Dedifferentiated amniotic fluid mesenchymal stem cell (primary cell): ENCODE measurements around the gene BAK1.
"Not testable (repeated sequence)": the region's sequence is repeated elsewhere in the genome, so short reads cannot be mapped to it uniquely, and the experiment has no call there.

Source experiments
- DNase-seq: peaks from one replicate; pipeline ENCODE4 v3.0.0-alpha.2; 2016; ENCODE audit errors: extremely low spot score

The BAK1 gene

GRCh38 chr6:33587529-33587928, 7.5 kb upstream of the BAK1 start:
- no peak for DNase-seq

DNA sequence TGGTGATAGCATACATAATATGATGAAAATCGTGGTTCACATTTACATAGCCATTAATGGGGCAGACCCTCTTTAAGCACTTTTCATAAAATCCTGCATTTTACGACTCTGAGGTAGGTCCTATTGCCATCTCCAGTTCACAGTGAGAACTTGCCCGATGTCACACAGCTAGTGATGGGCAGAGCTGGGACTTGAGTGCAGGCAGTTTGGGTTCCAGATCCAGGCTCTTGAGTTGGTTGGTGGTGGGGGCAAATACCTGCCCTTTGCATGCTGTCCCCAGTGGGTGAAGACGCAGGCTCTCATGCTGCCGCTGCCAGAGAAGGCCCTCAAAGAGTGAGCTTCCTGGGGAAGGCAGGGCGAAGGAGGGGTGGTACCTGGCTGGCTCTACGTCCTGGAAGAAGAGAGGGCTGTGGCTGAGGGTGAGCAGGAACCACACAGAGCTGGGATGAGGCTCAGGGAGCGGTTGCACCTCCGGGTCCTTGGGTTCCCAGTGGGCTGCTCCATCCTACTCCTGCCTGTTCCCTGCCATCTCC, 6.1 kb upstream of the BAK1 start:
- DNase-seq, result no peak

DNA sequence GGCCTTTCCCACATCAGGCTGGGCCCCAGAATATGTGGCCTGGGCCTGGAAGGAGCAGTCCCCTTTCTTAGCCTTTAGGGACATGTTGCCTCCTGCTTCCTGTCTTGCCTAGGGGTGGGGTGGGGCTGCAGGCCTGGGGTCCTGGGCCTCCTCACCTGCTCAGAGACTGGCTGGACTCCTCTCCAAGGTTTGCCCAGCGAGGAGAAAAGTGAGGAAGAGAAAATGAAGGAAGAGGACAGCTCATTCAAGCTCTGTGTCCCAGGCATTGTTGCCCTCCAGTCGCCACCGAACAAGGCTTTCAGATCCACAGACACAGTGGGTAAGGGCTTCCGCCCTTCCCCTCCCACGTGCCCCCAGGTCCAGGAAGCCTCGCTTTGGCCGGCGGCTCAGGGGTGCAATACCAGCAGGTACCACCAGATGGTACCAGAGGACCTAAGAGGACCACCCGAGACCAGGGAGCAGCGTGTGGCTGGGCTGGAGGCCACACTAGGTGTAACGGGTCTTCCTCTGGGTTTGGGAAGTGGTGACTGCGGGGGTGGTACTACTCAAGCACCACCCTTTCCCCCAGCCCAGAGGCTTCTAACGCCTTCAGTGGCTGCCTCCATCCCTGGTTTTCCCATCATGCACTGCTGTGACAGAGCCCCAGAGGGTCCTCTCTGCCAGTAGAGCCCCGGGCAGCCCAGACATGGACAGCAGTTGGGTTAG, 5.5 kb upstream of the BAK1 start:
- DNase-seq, result peak; percentile 52

DNA sequence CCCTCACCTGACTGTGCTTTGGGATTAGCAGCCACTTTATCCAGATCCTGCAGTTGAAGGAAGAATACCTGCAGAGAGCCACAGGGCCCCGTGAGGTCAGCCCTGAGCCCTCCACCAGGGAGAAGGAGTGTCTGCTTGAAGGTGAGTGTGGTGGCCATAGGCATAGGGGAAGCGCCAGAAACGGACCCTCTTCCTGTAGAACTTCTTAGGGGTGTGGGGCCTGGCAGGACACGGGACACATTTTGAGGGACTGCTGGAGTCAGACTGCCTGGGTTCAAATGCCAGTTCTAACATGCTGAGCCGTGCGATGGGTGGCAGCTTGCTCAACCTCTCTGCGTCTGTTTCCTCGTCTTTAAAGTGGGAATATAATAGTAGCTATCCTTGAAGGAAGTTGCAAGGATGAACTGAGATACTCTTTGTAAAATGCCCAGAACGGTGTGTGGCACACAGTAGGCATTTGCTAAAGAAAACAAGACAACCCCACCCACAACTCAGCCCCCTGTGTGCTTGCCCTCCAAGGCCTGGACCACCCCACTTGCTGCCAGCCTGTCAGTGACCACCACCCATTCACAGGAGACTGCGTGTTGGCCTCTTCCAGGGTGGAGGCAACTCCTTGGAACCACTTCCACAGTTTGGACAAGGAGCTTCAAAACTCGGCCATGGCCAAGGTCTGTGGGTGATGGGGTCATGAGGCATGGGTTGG, 4.8 kb upstream of the BAK1 start:
- DNase-seq, result no peak

GRCh38 chr6:33583591-33584155, 3.6 kb upstream of the BAK1 start:
- no peak for DNase-seq

DNA sequence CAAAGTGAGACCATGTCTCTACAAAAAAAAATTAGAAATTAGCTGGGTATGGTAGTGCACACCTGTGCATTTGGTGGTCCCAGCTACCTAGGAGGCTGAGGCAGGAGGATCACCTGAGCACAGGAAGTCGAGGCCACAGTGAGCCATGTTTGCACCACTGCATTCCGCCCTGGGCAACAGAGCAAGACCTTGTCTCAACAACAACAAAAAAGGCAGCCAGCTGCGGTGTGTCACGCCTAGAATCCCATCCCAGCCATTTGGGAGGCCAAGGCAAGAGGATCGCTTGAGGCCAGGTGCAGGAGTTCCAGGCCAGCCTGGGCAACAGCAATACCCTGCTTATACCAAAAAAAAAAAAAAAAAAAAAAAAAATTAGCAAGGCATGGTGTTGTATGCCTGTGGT, 1.1 kb upstream of the BAK1 start:
- DNase-seq, result no peak

- DNase-seq, result no peak
Observed at GRCh38 chr6:33578588-33579011, 1.5 kb downstream of the BAK1 start.

DNA sequence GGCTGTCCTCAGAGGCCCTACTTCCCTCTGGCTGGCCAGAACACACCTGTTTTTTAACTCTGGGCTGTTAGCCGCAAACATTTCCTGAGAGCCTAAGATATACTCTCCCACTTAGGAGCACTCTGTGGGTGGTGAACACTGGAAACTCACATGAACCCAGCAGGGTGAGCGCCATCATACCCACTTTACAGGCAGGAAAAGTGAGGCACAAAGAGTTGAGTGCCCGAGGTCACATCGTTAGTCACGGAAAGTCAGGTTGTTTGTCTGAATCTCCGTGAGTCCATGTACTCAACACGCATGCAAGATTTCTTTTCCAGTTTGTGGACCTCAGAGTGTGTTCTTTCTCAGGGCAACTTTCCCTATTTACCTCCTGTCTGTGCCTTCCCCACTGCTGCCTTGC, 1.9 kb downstream of the BAK1 start:
- no peak for DNase-seq

DNA sequence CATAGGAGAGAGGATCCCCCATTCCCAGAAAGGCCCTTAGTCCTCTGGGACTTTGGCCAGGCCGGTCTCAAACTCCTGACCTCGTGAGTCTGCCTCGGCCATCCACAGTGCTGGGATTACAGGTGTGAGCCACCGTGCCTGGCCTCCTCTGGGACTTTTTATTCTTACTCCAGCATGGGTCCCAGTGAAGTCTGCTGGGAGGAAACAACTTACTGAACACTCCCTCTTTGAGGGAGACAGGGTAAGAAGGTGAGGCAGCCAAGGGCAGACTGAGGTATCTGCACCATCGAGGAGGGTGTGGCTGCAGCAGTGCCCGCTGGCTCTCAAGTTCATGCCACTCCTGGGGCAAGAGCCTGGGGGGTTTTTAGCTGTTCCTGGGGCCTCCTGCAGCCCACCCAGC, 2.4 kb downstream of the BAK1 start:
- DNase-seq, result no peak

DNA sequence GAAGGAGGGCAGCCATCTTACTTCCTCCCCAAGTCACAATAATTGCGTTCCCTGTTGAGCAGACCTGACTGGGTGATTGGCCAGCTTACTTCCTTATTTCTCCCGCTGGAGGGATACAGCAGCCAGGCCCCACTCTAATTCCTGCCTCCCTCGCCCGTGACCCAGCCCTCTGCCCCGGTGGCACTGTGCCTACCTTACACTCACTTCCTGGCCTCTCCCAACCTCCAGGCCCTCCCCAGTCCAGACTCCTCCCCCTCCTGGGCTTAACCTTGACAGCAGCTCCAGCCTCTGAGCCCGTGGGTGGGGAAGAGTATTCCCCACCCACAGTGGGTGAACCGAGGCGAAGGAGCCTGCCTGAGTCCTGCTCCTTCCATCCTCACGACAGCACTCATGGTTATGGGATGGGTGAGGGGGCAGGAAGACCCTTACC, 3.0 kb downstream of the BAK1 start:
- no peak for DNase-seq

GRCh38 chr6:33576668-33577067, 3.4 kb downstream of the BAK1 start:
- DNase-seq, result no peak

GRCh38 chr6:33575211-33575610, 4.9 kb downstream of the BAK1 start:
- DNase-seq, result no peak

- no peak for DNase-seq
Observed at GRCh38 chr6:33571637-33572316, 8.3 kb downstream of the BAK1 start.

DNA sequence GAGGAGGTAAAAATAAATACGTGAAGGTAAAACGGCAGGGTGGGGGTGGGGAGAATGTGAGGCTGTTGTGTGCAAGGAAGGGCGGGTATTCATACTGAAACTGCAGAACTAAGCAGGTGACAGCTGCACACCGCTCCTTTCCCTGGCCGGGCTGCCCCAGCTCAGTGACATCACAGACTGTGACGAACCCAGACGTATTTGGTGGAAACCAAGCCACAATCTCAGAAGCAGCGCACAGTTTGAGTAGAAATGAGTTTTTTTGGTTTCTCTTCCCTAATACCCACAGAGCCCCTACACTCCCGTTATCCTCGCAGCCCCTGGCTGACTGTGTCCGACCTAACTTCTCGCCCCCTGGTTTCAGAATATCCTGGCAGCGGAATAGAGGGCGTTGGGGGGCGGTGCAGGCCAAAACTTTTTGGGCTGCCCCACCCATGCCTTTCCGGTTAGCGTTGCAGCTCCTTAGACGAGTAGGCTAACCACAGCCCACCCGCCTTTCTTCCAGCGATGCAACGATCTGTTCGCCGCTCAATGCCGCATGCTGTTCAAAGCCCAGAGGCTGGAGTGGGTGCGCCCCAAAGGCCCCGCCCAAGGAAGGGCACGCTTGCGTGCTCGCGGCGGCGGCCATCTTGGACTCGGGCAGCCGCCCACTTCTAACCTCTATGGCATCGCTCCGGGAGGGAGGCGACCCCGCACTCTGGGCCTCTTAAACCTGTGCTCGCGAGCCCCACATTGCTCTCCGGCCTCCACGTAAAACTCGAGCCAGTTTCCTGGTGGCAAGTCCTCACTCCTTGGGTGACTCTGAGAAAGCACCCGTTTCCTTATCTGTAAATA, 9.1 kb downstream of the BAK1 start:
- DNase-seq, result peak; percentile 64

- no peak for DNase-seq
Observed at GRCh38 chr6:33568826-33569570, 11.1 kb downstream of the BAK1 start.

DNA sequence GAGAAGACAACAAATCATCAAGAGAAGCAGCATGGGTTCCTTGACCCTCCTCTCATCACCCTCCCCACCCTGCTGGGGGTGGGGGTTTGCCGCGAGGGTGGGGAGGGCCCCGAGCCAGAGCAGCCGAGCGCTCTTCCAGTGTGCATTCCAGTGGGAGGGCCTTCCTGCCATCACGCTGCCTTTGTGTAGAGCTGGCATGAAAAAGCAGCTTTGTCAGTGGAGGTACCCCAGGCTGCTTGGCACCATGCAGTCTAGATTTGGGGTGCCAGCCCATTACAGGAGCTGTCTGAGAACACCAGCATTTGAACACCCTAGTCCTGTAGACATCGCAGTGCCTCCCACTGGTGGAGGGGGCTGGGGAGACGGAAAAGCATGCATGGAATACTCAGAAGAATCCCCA, 12.2 kb downstream of the BAK1 start:
- no peak for DNase-seq

- DNase-seq, result no peak
Observed at GRCh38 chr6:33566182-33567084, 13.6 kb downstream of the BAK1 start.

GRCh38 chr6:33558801-33559200, 21.3 kb downstream of the BAK1 start:
- no peak for DNase-seq

DNA sequence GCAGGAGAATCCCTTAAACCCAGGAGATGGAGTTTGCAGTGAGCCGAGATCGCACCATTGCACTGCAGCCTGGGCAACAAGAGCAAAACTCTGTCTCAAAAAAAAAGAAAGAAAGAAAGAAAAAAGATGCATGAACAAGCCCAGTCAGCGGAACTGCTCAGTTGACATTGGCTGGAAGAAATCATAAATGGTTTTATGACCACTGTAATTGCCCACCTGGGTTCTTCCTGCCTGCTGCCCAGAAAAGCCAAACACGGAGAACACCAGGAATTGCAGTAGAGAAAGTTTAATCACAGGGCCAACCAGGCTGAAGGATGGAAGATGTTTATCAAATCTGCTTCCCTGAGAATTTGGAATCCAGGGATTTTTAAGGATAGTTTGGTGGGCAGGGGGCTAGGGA, 22.7 kb downstream of the BAK1 start:
- DNase-seq, result no peak

- DNase-seq, result not testable (repeated sequence)
Observed at GRCh38 chr6:33552883-33553282, 27.2 kb downstream of the BAK1 start.
